OCI-LY7 (cell line): Measurements from ENCODE around the gene ELK4. TPM values are rescaled to one million over a fixed set of nuclear protein-coding genes. Genes with fewer than 3 reads are reported as not detected.
A peak's percentile ranks its signal among the peaks of the same experiment; 100 is the strongest.

ENCODE experiments used
- BruUV-seq: library from RNA; stranded (reverse); fragments of 400-500 nt; replicated peaks from 2 replicates; lab custom pipeline; 2021; lab: Mats Ljungman, UMichigan
- CTCF ChIA-PET: fragments of 300-600 bp; sonication (Branson Sonifier 250); formaldehyde crosslinking; loops from one replicate; lab custom pipeline; 2022; ENCODE audit warnings: antibody characterized with exemption; ENCODE audit not compliant: unreplicated experiment; lab: Charles Lee
- POLR2A ChIA-PET: fragments of 300-600 bp; sonication (Branson Sonifier 250); formaldehyde crosslinking; loops from one replicate; lab custom pipeline; 2022; ENCODE audit warnings: antibody characterized with exemption; lab: Charles Lee
- DNase-seq: peaks from one replicate; pipeline ENCODE4 v3.0.0-alpha.2; 2015; ENCODE audit warnings: low spot score
- H2AFZ ChIP-seq: fragments of 200-600 bp; sonication (generic), shearing (Covaris generic); 2 replicates; pipeline ENCODE4 v1.6.1; 2014; ENCODE audit warnings: mild to moderate bottlenecking, antibody characterized with exemption, low read length, moderate library complexity
- H3K27ac ChIP-seq: fragments of 200-600 bp; sonication (generic); 2 replicates; pipeline ENCODE4 v1.5.1; 2014; ENCODE audit warnings: mixed run types, low read depth, mild to moderate bottlenecking, moderate library complexity, low read length, inconsistent platforms; ENCODE audit not compliant: poor library complexity, severe bottlenecking
- H3K36me3 ChIP-seq: fragments of 200-600 bp; sonication (generic); 2 replicates; pipeline ENCODE4 v1.6.1; 2014; ENCODE audit warnings: mild to moderate bottlenecking, antibody characterized with exemption, low read length, moderate library complexity, mixed read lengths; ENCODE audit not compliant: insufficient read depth
- H3K4me1 ChIP-seq: fragments of 200-600 bp; sonication (generic); 2 replicates; pipeline ENCODE4 v1.5.1; 2014; ENCODE audit warnings: mild to moderate bottlenecking, low read length; ENCODE audit not compliant: insufficient read depth, poor library complexity, severe bottlenecking
- H3K4me2 ChIP-seq: fragments of 200-600 bp; sonication (generic); 2 replicates; pipeline ENCODE4 v1.6.1; 2014; ENCODE audit warnings: mild to moderate bottlenecking, low read length
- H3K4me3 ChIP-seq: fragments of 200-600 bp; sonication (generic); 2 replicates; pipeline ENCODE4 v1.5.1; 2014; ENCODE audit warnings: mild to moderate bottlenecking, low read depth, low read length; ENCODE audit not compliant: poor library complexity, severe bottlenecking
- H3K79me2 ChIP-seq: fragments of 200-600 bp; sonication (generic); 2 replicates; pipeline ENCODE4 v1.6.1; 2016; ENCODE audit warnings: low read depth, mild to moderate bottlenecking, low read length, moderate library complexity, mixed read lengths; ENCODE audit not compliant: insufficient read depth
- H3K9me2 ChIP-seq: fragments of 200-600 bp; sonication (generic); 2 replicates; pipeline ENCODE4 v1.6.1; 2016; ENCODE audit warnings: mild to moderate bottlenecking, low read length, mixed read lengths; ENCODE audit not compliant: insufficient read depth
- H3K9me3 ChIP-seq: fragments of 200-600 bp; sonication (generic); 2 replicates; pipeline ENCODE4 v1.6.1; 2014; ENCODE audit warnings: mild to moderate bottlenecking, mixed run types, low read length, mixed read lengths
- H4K20me1 ChIP-seq: fragments of 200-600 bp; sonication (generic); 2 replicates; pipeline ENCODE4 v1.6.1; 2014; ENCODE audit warnings: mild to moderate bottlenecking, antibody characterized with exemption, low read length, moderate library complexity, mixed read lengths; ENCODE audit not compliant: insufficient read depth
- CTCF ChIP-seq: fragments of 200-600 bp; sonication (generic); conservative IDR thresholded peaks from 2 replicates; pipeline ENCODE4 v1.5.1; 2014; ENCODE audit warnings: mild to moderate bottlenecking, antibody characterized with exemption, low read length, moderate library complexity, mixed read lengths
- EZH2phosphoT487 ChIP-seq: fragments of 200-600 bp; sonication (generic); IDR thresholded peaks from 2 replicates; pipeline ENCODE4 v1.6.1; 2018; ENCODE audit warnings: low read depth, borderline replicate concordance, mild to moderate bottlenecking, mixed run types, antibody characterized with exemption, low read length, moderate library complexity, mixed read lengths
- intact Hi-C: fragments of 100-400 bp; cut with micrococcal nuclease; formaldehyde crosslinking; loops from one replicate; pipeline ENCODE4 v1.10.0; 2022; ENCODE audit not compliant: unreplicated experiment
- total RNA-seq, 2 experiments: library from RNA; depleted of rRNA in 1 of 2; stranded (reverse); fragments of >200 nt in 1 of 2; shearing (Covaris generic) in 1 of 2; gene quantifications; 2 replicates each; pipeline ENCODE4 v1.2.3, GENCODE V29; 2014 to 2022

Gene ELK4
- total RNA-seq, 2 experiments from 2014 or later: 26.4 to 88.3 TPM

DNA sequence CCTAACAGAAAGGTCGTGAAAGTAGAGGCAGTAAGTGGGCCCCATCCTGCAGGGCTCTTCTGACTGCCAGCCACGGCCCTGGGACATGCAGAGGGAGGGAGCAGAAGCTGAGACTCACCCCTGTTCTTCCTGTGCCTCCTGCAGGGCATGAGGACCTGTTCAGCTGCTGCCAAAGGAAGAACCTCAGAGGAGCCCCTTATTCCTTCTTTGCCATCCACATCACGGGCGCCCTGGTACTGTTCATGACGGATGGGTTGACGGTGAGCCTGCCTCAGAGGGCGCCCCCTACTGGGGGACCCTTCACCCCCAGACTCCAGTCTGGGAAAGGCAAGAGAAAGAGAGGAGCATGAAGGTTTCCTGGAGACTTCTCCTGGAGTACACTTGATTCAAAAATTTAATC, 47.1 kb downstream of the ELK4 start:
- TF ChIP-seq CTCF (peak; percentile 86), EZH2phosphoT487 (no peak)
- H3K4me3 ChIP-seq: no peak overlapping the region
- no peaks in the 10 kb centered on the region for H3K36me3 ChIP-seq
- no peaks in the 10 kb centered on the region for H4K20me1 ChIP-seq
- no peak overlapping the region for H3K4me2 ChIP-seq
- H3K4me1 ChIP-seq: peaks cover 16% of the 10 kb centered on the region
- H3K9me3 ChIP-seq: no peaks in the 10 kb centered on the region
- no peak for DNase-seq
- no TSS peak for BruUV-seq
- no peak overlapping the region for H2AFZ ChIP-seq
- intact Hi-C loops: no loop called here
- no peak overlapping the region for H3K27ac ChIP-seq
- CTCF ChIA-PET: interaction anchor here (1.9 kb wide), 1 partner anchor 127 kb away, joined by 4 read pairs; no protein-coding TSS in a partner anchor
- POLR2A ChIA-PET: interaction anchor here (0.7 kb wide), 1 partner anchor 61 kb away, joined by 3 read pairs; no protein-coding TSS in a partner anchor
- no peaks in the 10 kb centered on the region for H3K9me2 ChIP-seq
- H3K79me2 ChIP-seq: no peaks in the 10 kb centered on the region

GRCh38 chr1:205583461-205584130, 48.2 kb downstream of the ELK4 start:
- POLR2A ChIA-PET: interaction anchor here (1.0 to 1.8 kb wide), 3 partner anchors 9 to 49 kb away, joined by 3 to 4 read pairs (median 3); no protein-coding TSS in a partner anchor
- no peak overlapping the region for H3K4me3 ChIP-seq

More at GRCh38 chr1:205583461-205584130, 48.2 kb downstream of the ELK4 start:
- Histone ChIP-seq H3K4me1 (peaks cover 15% of the 10 kb centered on the region), H3K27ac (no peak overlapping the region), H2AFZ (no peak overlapping the region), H3K9me3 (no peaks in the 10 kb centered on the region), H3K4me2 (no peak overlapping the region), H4K20me1 (no peaks in the 10 kb centered on the region), H3K79me2 (no peaks in the 10 kb centered on the region), H3K36me3 (no peaks in the 10 kb centered on the region), H3K9me2 (no peaks in the 10 kb centered on the region)
- intact Hi-C loops: no loop called here
- CTCF ChIA-PET: interaction anchor here (0.6 to 1.9 kb wide), 2 partner anchors 13 to 128 kb away, joined by 4 read pairs; no protein-coding TSS in a partner anchor
- BruUV-seq: no TSS peak
- DNase-seq: no peak
- TF ChIP-seq CTCF (no peak), EZH2phosphoT487 (no peak)
